IMR-90 (cell line): ENCODE measurements around the gene COL17A1.

Experiments
- BHLHE40 ChIP-seq: fragments of 150-350 bp; IDR thresholded peaks from 2 replicates; pipeline ENCODE4 v1.6.1; 2016; ENCODE audit warnings: mild to moderate bottlenecking, low read depth, low read length
- CEBPB ChIP-seq: IDR thresholded peaks from 2 replicates; pipeline ENCODE4 v1.6.1; 2012; ENCODE audit warnings: low read depth, low read length, improper control_type of control experiment
- CHD1 ChIP-seq: IDR thresholded peaks from 2 replicates; pipeline ENCODE4 v1.6.1; 2012; ENCODE audit warnings: low read depth, low read length, improper control_type of control experiment
- CTCF ChIP-seq: conservative IDR thresholded peaks from 2 replicates; pipeline ENCODE4 v1.5.1; 2012; ENCODE audit warnings: mild to moderate bottlenecking, low read depth, low read length, improper control_type of control experiment
- ELK1 ChIP-seq: fragments of 150-350 bp; IDR thresholded peaks from 2 replicates; pipeline ENCODE4 v1.6.1; 2016; ENCODE audit warnings: low read depth, mild to moderate bottlenecking, low read length, moderate library complexity, borderline replicate concordance
- FOS ChIP-seq: fragments of 150-350 bp; IDR thresholded peaks from 2 replicates; pipeline ENCODE4 v1.6.1; 2016; ENCODE audit warnings: low read depth, low read length
- MAFK ChIP-seq: IDR thresholded peaks from 2 replicates; pipeline ENCODE4 v1.6.1; 2012; ENCODE audit warnings: low read depth, low read length, improper control_type of control experiment
- MAZ ChIP-seq: IDR thresholded peaks from 2 replicates; pipeline ENCODE4 v1.6.1; 2012; ENCODE audit warnings: low read depth, mild to moderate bottlenecking, low read length, improper control_type of control experiment, moderate library complexity, borderline replicate concordance
- MXI1 ChIP-seq: IDR thresholded peaks from 2 replicates; pipeline ENCODE4 v1.6.1; 2012; ENCODE audit warnings: low read depth, mild to moderate bottlenecking, low read length, moderate library complexity, borderline replicate concordance
- POLR2A ChIP-seq: IDR thresholded peaks from 2 replicates; pipeline ENCODE4 v1.6.1; 2012; ENCODE audit warnings: mild to moderate bottlenecking, low read depth, low read length
- RAD21 ChIP-seq: IDR thresholded peaks from 2 replicates; pipeline ENCODE4 v1.6.1; 2012; ENCODE audit warnings: low read length, improper control_type of control experiment
- RCOR1 ChIP-seq: IDR thresholded peaks from 2 replicates; pipeline ENCODE4 v1.6.1; 2012; ENCODE audit warnings: mild to moderate bottlenecking, low read length, improper control_type of control experiment; ENCODE audit not compliant: insufficient replicate concordance
- RFX5 ChIP-seq: IDR thresholded peaks from 2 replicates; pipeline ENCODE4 v1.8.0; 2012; ENCODE audit warnings: low read depth, mild to moderate bottlenecking, low read length, moderate library complexity

GRCh38 chr10:104049504-104050250, 36.0 kb downstream of the COL17A1 start:
- TF ChIP-seq CTCF (no peak), RAD21 (no peak), POLR2A (no peak), CHD1 (no peak), ELK1 (no peak), MXI1 (no peak), RCOR1 (no peak), RFX5 (no peak), MAFK (no peak), MAZ (no peak), CEBPB (no peak), BHLHE40 (no peak), FOS (no peak)
